ENCODE results near the gene SLC29A1. TPM values are rescaled to one million over a fixed set of nuclear protein-coding genes. Genes with fewer than 3 reads are reported as not detected.

The SLC29A1 gene
- total RNA-seq, 2 experiments from 2014 or later, result 32.7 to 33.4 TPM

DNA sequence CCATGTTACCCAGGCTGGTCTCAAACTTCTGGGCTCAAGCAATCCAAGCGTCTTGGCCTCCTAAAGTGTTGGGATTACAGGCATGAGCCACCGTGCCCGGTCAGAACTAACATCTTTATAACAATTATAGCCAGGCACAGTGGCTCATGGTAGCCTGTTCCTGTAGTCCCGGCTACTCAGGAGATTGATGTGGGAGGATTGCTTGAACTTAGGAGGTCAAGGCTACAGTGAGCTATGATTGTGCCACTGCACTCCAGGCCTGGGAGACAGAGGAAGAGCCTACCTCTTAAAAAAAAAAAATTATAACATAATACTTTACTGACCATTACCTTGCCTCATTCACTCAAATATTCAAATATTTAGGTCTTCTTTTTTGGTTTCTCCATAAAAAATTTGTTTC, 23.5 kb upstream of the SLC29A1 start:
- DNase-seq, result no peak
- Mint-ChIP-seq H3K9me3 (no peaks in the 10 kb centered on the region), H3K36me3 (ENCODE audit: low read depth) (no peaks in the 10 kb centered on the region), H3K4me3 (no peak overlapping the region), H3K27me3 (ENCODE audit: low read depth) (no peaks in the 10 kb centered on the region), H3K27ac (no peak overlapping the region), H3K4me1 (ENCODE audit: low read depth) (no peaks in the 10 kb centered on the region)
- intact Hi-C loops (cut with micrococcal nuclease), result no loop called here
- CTCF ChIA-PET, result interaction anchor here (0.7 kb wide), 1 partner anchor 82 kb away, joined by 3 read pairs; no protein-coding TSS in a partner anchor

DNA sequence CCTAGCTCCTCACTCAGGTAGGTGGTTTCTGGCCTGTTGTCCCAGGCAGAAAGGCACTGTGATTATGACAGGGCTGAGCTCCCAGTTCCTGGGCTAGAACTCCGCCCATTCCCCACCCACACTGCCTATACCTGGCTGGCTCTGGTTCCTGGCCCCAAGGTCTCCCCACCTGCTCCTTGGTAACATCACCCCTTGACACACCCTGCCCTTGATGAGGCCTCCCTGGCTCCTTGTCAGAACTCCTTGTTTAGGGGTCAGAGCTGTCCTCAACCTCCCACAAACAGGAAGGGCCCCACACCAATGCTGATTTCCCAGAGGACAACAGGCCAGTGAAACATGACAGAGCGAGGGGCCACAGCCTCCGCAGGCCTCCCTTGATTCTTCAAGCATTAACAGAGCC, 22.2 kb upstream of the SLC29A1 start:
- no peaks in the 10 kb centered on the region for H3K36me3 Mint-ChIP-seq (ENCODE audit: low read depth)
- H3K4me1 Mint-ChIP-seq (ENCODE audit: low read depth), result no peaks in the 10 kb centered on the region
- no peaks in the 10 kb centered on the region for H3K9me3 Mint-ChIP-seq
- no peak overlapping the region for H3K27ac Mint-ChIP-seq
- CTCF ChIA-PET, result interaction anchor here (1.0 to 1.4 kb wide), 2 partner anchors 28 to 123 kb away, joined by 3 to 4 read pairs; no protein-coding TSS in a partner anchor
- no peaks in the 10 kb centered on the region for H3K27me3 Mint-ChIP-seq (ENCODE audit: low read depth)
- intact Hi-C loops (cut with micrococcal nuclease), result no loop called here
- no peak overlapping the region for H3K4me3 Mint-ChIP-seq
- DNase-seq, result no peak

GRCh38 chr6:44201638-44202303, 21.6 kb upstream of the SLC29A1 start:
- Mint-ChIP-seq H3K27ac (no peak overlapping the region), H3K4me1 (ENCODE audit: low read depth) (no peaks in the 10 kb centered on the region), H3K9me3 (no peaks in the 10 kb centered on the region), H3K4me3 (no peak overlapping the region), H3K36me3 (ENCODE audit: low read depth) (no peaks in the 10 kb centered on the region), H3K27me3 (ENCODE audit: low read depth) (no peaks in the 10 kb centered on the region)
- CTCF ChIA-PET, result interaction anchor here (1.0 to 1.4 kb wide), 2 partner anchors 29 to 123 kb away, joined by 3 to 4 read pairs; no protein-coding TSS in a partner anchor
- intact Hi-C loops (cut with micrococcal nuclease), result no loop called here
- no peak for DNase-seq

DNA sequence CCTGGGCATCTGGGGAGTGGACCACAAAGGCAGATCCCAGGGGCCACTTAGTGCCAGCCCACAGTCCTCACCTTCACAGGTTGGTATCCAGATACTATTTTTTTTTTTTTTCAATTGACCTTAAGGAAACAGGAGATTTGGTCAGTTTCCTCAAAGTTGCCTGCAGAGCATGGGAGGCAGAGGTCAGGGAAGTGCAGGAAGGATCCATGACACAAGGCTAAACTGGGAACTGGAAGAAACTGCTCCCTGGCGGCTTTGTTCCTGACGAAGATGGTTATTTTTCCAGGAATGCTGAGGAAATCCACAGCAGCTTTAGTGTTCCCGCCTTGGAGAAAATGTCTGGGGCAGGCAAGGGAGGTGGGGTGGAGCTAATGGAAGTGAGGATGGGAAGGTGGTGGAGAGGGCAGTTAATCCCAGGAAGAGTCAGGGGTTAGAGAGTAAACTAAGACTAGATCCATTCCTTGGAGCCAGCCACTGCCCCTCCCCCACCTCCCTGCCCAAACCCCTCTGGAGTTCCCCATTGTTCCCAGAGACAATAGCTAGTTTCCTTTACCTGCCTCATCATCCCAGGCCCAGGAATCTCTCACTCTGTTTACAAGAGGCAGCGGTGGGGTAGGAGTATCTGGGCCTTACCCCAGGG, 20.9 kb upstream of the SLC29A1 start:
- H3K36me3 Mint-ChIP-seq (ENCODE audit: low read depth), result no peaks in the 10 kb centered on the region
- no peaks in the 10 kb centered on the region for H3K27me3 Mint-ChIP-seq (ENCODE audit: low read depth)
- no peak overlapping the region for H3K4me3 Mint-ChIP-seq
- H3K4me1 Mint-ChIP-seq (ENCODE audit: low read depth), result no peaks in the 10 kb centered on the region
- intact Hi-C loops (cut with micrococcal nuclease), result no loop called here
- H3K27ac Mint-ChIP-seq, result no peak overlapping the region
- H3K9me3 Mint-ChIP-seq, result no peaks in the 10 kb centered on the region
- CTCF ChIA-PET, result interaction anchor here (2.3 kb wide), 1 partner anchor 10 kb away, joined by 6 read pairs; no protein-coding TSS in a partner anchor
- no peak for DNase-seq

DNA sequence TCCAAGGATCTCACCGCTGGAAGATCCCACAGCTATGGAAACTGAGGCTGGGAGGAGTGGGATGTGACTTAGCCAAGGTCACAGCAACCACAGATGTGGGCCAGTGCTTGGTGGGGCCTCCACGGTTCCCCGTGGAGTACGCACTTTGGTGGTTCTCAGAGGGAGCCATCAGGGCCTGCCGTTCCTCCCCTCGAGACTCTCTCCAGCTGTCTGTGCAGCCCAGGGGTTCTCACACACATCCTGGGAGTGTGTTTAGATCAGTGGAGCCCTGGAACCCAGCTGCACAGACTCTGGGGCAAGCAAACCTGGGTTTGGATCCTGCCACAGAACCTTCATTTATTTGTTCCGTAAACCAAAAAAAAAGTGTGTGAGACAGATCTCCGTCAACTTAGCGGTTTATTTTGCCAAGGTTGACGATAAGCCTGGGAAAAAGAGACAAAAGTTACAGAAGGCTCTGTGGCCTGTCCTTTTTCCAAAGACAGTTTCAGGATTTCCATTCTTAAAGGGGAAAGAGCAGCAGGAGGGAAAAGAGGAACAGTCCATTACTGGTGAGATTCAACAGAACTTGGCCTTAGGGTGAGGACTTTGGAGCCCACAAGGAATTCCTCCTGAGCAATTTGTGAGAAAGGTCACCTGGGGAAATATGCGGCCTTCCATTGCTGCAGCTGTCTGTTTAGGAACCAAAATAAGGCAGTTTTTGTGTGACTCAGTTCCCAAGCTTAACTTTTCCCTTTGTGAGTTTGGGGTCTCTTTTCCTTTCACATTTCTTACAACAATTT, 20.2 kb upstream of the SLC29A1 start:
- intact Hi-C loops (cut with micrococcal nuclease), result no loop called here

GRCh38 chr6:44203955-44204354, 19.4 kb upstream of the SLC29A1 start:
- no peak for DNase-seq
- Mint-ChIP-seq H3K9me3 (no peaks in the 10 kb centered on the region), H3K27me3 (ENCODE audit: low read depth) (no peaks in the 10 kb centered on the region), H3K36me3 (ENCODE audit: low read depth) (no peaks in the 10 kb centered on the region), H3K4me1 (ENCODE audit: low read depth) (no peaks in the 10 kb centered on the region), H3K27ac (no peak overlapping the region), H3K4me3 (no peak overlapping the region)
- CTCF ChIA-PET, result interaction anchor here (2.3 kb wide), 1 partner anchor 11 kb away, joined by 6 read pairs; no protein-coding TSS in a partner anchor
- intact Hi-C loops (cut with micrococcal nuclease), result no loop called here

More for the DNA sequence above, 20.2 kb upstream of the SLC29A1 start:
- Mint-ChIP-seq H3K4me1 (ENCODE audit: low read depth) (no peaks in the 10 kb centered on the region), H3K4me3 (no peak overlapping the region), H3K36me3 (ENCODE audit: low read depth) (no peaks in the 10 kb centered on the region), H3K9me3 (no peaks in the 10 kb centered on the region), H3K27me3 (ENCODE audit: low read depth) (no peaks in the 10 kb centered on the region), H3K27ac (no peak overlapping the region)
- DNase-seq, result no peak
- CTCF ChIA-PET, result interaction anchor here (2.3 kb wide), 1 partner anchor 10 kb away, joined by 6 read pairs; no protein-coding TSS in a partner anchor

DNA sequence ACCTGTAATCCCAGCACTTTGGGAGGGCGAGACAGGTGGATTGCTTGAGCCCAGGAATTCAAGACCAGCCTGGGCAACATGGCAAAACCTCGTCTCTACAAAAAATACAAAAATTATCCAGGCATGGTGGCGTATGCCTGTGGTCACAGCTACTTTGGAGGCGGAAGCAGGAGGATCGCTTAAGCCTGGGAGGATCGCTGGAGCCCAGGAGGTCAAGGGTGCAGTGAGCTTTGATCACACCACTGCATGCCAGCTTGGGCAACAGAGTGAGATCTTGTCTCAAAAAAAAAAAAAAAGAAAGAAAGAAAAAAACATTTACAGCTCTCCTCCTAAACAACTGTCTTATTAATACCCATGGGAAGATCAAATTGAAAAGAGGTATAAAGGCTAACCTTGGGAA, 15.4 kb upstream of the SLC29A1 start:
- H3K27ac Mint-ChIP-seq, result no peak overlapping the region

GRCh38 chr6:44211284-44211683, 12.1 kb upstream of the SLC29A1 start:
- CTCF ChIA-PET, result no interaction called here
- Mint-ChIP-seq H3K9me3 (no peaks in the 10 kb centered on the region), H3K27ac (no peak overlapping the region), H3K27me3 (ENCODE audit: low read depth) (no peaks in the 10 kb centered on the region), H3K36me3 (ENCODE audit: low read depth) (no peaks in the 10 kb centered on the region), H3K4me1 (ENCODE audit: low read depth) (no peaks in the 10 kb centered on the region), H3K4me3 (no peak overlapping the region)
- intact Hi-C loops (cut with micrococcal nuclease), result no loop called here
- no peak for DNase-seq

More for the DNA sequence above, 15.4 kb upstream of the SLC29A1 start:
- CTCF ChIA-PET, result interaction anchor here (0.6 to 2.1 kb wide), 2 partner anchors 35 to 164 kb away, joined by 3 to 5 read pairs; no protein-coding TSS in a partner anchor
- Mint-ChIP-seq H3K9me3 (no peaks in the 10 kb centered on the region), H3K4me1 (ENCODE audit: low read depth) (no peaks in the 10 kb centered on the region), H3K27me3 (ENCODE audit: low read depth) (no peaks in the 10 kb centered on the region), H3K36me3 (ENCODE audit: low read depth) (no peaks in the 10 kb centered on the region), H3K4me3 (no peak overlapping the region)
- intact Hi-C loops (cut with micrococcal nuclease), result no loop called here
- DNase-seq, result no peak

GRCh38 chr6:44214307-44214706, 9.1 kb upstream of the SLC29A1 start:
- Mint-ChIP-seq H3K27ac (no peak overlapping the region), H3K27me3 (ENCODE audit: low read depth) (peaks cover 2% of the 10 kb centered on the region), H3K9me3 (no peaks in the 10 kb centered on the region), H3K4me1 (ENCODE audit: low read depth) (peaks cover 6% of the 10 kb centered on the region), H3K4me3 (no peak overlapping the region), H3K36me3 (ENCODE audit: low read depth) (no peaks in the 10 kb centered on the region)
- CTCF ChIA-PET, result no interaction called here
- intact Hi-C loops (cut with micrococcal nuclease), result no loop called here
- DNase-seq, result no peak

DNA sequence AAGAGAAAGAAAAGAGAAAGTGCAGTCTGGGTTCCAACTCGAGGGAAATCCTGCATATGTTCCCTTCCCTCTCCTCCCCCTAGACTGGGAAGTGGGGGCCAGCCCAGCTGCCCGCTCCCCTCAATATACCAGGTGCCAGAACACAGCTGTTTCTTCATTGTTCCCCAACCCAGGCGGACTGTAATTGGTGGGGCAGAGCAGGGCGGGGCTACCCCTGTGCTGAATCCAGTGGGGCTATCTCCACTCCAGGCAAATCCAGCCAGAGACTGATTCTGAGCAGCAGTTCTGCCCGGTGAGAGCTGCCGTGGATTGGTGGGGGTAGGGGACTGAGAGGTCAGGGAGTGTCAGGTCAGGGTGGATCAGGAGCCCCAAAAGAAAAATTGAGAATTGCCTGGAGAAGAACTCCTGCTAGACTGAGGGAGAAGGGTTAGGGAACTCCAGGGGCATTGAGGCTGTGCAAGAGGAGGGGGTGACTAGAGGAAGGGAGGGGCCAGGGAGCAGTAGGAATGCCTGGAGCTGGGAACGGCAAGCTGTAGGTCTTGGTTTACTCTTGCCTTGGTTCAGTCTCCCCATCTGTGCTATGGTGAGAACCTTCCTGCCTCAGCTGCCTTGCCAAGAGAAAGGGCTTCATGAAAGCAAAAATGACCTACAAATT, 6.6 kb upstream of the SLC29A1 start, which contains the start of gene MYMX:
Gene MYMX, plus strand, starts transcription at position 250 of the 655 bp plus-strand sequence. CDS start 546 bp downstream, outside the sequence.
- Mint-ChIP-seq H3K4me3 (no peak within 1 kb of the TSS), H3K9me3 (no peaks in the 10 kb centered on the region), H3K27ac (no peak within 1 kb of the TSS), H3K27me3 (ENCODE audit: low read depth) (peaks cover 2% of the 10 kb centered on the region), H3K36me3 (ENCODE audit: low read depth) (no peaks in the 10 kb centered on the region), H3K4me1 (ENCODE audit: low read depth) (peaks cover 18% of the 10 kb centered on the region)
- CTCF ChIA-PET, result interaction anchor here (0.7 to 0.9 kb wide), 2 partner anchors 53 to 443 kb away, joined by 3 to 5 read pairs; no protein-coding TSS in a partner anchor
- DNase-seq, result no peak
- intact Hi-C loops (cut with micrococcal nuclease), result no loop called here

GRCh38 chr6:44217332-44218143, 5.9 kb upstream of the SLC29A1 start:
- Mint-ChIP-seq H3K27me3 (ENCODE audit: low read depth) (peaks cover 2% of the 10 kb centered on the region), H3K4me3 (no peak overlapping the region), H3K9me3 (no peaks in the 10 kb centered on the region), H3K4me1 (ENCODE audit: low read depth) (peaks cover 23% of the 10 kb centered on the region), H3K27ac (no peak overlapping the region), H3K36me3 (ENCODE audit: low read depth) (no peaks in the 10 kb centered on the region)
- intact Hi-C loops (cut with micrococcal nuclease), result no loop called here
- no peak for DNase-seq
- CTCF ChIA-PET, result interaction anchor here (1.0 kb wide), 1 partner anchor 19 kb away, joined by 6 read pairs; no protein-coding TSS in a partner anchor

Data from activated naive CD4-positive, alpha-beta T cell treated with anti-CD3 and anti-CD28 coated beads for 36 hours (primary cell).